ENCODE data around the gene IKZF3.

The IKZF3 gene

DNA sequence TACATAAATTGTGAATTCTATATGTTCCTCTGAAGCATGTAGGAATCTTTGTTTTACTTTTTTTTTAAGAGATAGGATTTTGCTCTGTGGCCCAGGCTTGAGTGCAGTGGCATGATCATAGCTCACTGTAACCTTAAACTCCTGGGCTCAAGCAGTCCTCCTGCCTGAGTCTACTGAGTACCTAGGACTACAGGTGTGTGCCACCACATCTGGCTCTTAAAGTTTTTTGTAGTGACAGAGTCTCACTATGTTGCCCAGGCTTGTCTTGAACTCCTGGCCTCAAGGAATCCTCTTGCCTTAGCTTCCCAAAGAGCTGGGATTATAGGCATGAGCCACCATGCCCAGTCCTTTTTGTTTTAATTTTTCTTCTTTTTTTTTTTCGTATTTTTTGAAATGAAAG is 25.3 kb downstream of the IKZF3 start:
- DNase-seq (ENCODE audit: low read depth): no peak
- no peak overlapping the region for H3K4me3 ChIP-seq (ENCODE audit: control insufficient read depth, low read depth, low read length)
- TF ChIP-seq, protein P1, sequence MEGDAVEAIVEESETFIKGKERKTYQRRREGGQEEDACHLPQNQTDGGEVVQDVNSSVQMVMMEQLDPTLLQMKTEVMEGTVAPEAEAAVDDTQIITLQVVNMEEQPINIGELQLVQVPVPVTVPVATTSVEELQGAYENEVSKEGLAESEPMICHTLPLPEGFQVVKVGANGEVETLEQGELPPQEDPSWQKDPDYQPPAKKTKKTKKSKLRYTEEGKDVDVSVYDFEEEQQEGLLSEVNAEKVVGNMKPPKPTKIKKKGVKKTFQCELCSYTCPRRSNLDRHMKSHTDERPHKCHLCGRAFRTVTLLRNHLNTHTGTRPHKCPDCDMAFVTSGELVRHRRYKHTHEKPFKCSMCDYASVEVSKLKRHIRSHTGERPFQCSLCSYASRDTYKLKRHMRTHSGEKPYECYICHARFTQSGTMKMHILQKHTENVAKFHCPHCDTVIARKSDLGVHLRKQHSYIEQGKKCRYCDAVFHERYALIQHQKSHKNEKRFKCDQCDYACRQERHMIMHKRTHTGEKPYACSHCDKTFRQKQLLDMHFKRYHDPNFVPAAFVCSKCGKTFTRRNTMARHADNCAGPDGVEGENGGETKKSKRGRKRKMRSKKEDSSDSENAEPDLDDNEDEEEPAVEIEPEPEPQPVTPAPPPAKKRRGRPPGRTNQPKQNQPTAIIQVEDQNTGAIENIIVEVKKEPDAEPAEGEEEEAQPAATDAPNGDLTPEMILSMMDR (conservative IDR thresholded peaks at IDR 0.05; ENCODE audit: control insufficient read depth, insufficient read depth, low read depth, low read length): no peak

DNA sequence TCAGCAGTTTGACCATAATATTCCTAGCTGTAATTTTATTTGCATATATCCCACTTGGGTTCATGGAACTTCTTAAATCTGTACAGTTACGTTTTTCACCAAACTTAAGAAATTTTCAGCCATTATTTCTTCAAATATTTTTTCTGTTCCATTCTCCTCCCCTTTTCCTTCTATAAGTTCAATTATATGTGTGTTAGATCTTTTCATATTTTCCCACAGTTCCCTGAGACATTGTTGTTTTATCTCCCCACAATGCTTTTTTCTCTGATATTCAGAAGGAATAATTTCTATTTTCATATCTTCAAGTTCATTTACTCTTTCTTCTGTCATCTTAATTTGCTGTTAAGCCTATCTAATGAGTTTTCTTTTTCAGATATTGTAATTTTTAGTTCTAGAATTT is 26.1 kb downstream of the IKZF3 start:
- TF ChIP-seq, protein P1 (conservative IDR thresholded peaks at IDR 0.05; ENCODE audit: control insufficient read depth, insufficient read depth, low read depth, low read length): no peak
- DNase-seq (ENCODE audit: low read depth): no peak

DNA sequence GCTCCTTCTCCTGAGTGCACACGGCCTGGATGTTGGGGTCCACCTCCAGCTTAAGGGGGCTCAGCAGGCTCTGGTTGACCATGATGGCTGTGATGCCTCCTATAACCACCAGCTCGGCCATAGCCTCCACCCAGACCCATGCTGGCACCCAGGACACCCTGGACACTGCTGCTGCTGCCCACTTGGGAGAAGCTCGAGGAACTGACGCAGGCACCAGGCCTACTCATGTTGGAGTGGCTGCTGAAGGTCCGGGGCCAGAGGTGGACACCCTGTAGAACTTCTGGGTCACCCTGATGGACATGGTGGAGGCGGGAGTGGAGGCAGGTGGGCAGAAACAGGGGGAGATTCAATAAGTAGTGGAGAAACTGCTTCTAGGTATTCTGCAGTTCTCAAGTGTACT is 28.0 kb downstream of the IKZF3 start:
- no peak overlapping the region for H3K4me3 ChIP-seq (ENCODE audit: control insufficient read depth, low read depth, low read length)
- no peak for DNase-seq (ENCODE audit: low read depth)
- TF ChIP-seq, protein P1 (conservative IDR thresholded peaks at IDR 0.05; ENCODE audit: control insufficient read depth, insufficient read depth, low read depth, low read length): no peak

More for the DNA sequence above, 26.1 kb downstream of the IKZF3 start:
- H3K4me3 ChIP-seq (ENCODE audit: control insufficient read depth, low read depth, low read length): no peak overlapping the region

- no peak for DNase-seq (ENCODE audit: low read depth)
- H3K4me3 ChIP-seq (ENCODE audit: control insufficient read depth, low read depth, low read length): no peak overlapping the region
- TF ChIP-seq, protein P1 (conservative IDR thresholded peaks at IDR 0.05; ENCODE audit: control insufficient read depth, insufficient read depth, low read depth, low read length): no peak
These were observed 28.9 kb downstream of the IKZF3 start for GRCh38 chr17:39835038-39835786.

- TF ChIP-seq, protein P1 (conservative IDR thresholded peaks at IDR 0.05; ENCODE audit: control insufficient read depth, insufficient read depth, low read depth, low read length): no peak
- DNase-seq (ENCODE audit: low read depth): no peak
- no peak overlapping the region for H3K4me3 ChIP-seq (ENCODE audit: control insufficient read depth, low read depth, low read length)
These were observed 30.1 kb downstream of the IKZF3 start for GRCh38 chr17:39834017-39834416.

GRCh38 chr17:39831588-39831987 is 32.5 kb downstream of the IKZF3 start:
- TF ChIP-seq, protein P1 (conservative IDR thresholded peaks at IDR 0.05; ENCODE audit: control insufficient read depth, insufficient read depth, low read depth, low read length): no peak
- H3K4me3 ChIP-seq (ENCODE audit: control insufficient read depth, low read depth, low read length): no peak overlapping the region
- no peak for DNase-seq (ENCODE audit: low read depth)
